K562 (cell line): Measurements from ENCODE around the gene GATA5. TPM values are rescaled to one million over a fixed set of nuclear protein-coding genes. Genes with fewer than 3 reads are reported as not detected.

Experiments
- BHLHE40 ChIP-seq: IDR thresholded peaks from 2 replicates; pipeline ENCODE4 v1.6.1; 2011; ENCODE audit warnings: low read length, improper control_type of control experiment
- CBFA2T2 ChIP-seq: fragments of 450-650 bp; conservative IDR thresholded peaks from 2 replicates; pipeline ENCODE4 v1.6.1; 2017; ENCODE audit warnings: mild to moderate bottlenecking
- CCNT2 ChIP-seq: IDR thresholded peaks from 2 replicates; pipeline ENCODE4 v1.6.1; 2011; ENCODE audit warnings: borderline replicate concordance, low read depth, mild to moderate bottlenecking, moderate library complexity, mixed read lengths, low read length; ENCODE audit not compliant: insufficient read length; ENCODE audit errors: extremely low read depth
- E2F6 ChIP-seq, 2 experiments: IDR thresholded peaks; 2 replicates each; pipeline ENCODE4 v1.6.1; 2011; ENCODE audit warnings: borderline replicate concordance in 1 of 2, control low read depth in 1 of 2, low read depth in 1 of 2, low read length in 1 of 2, mild to moderate bottlenecking in 1 of 2, mixed read lengths in 1 of 2, moderate library complexity in 1 of 2; ENCODE audit not compliant: insufficient read depth in 1 of 2, insufficient read length in 1 of 2, poor library complexity in 1 of 2, severe bottlenecking in 1 of 2; ENCODE audit errors: extremely low read depth in 1 of 2
- FUS ChIP-seq: fragments of 200-400 bp; formaldehyde crosslinking; optimal IDR thresholded peaks from 2 replicates; pipeline ENCODE3; 2017; ENCODE audit warnings: low read depth, low read length
- GATA2 ChIP-seq: sonication (generic); formaldehyde crosslinking; IDR thresholded peaks from 2 replicates; pipeline ENCODE4 v1.4.0; 2020; ENCODE audit warnings: mild to moderate bottlenecking, missing genetic modification reagents
- KAT7 ChIP-seq: sonication (generic); formaldehyde crosslinking; IDR thresholded peaks from 2 replicates; pipeline ENCODE4 v1.8.0; 2022; ENCODE audit warnings: missing genetic modification reagents, mild to moderate bottlenecking, borderline replicate concordance
- KDM1A ChIP-seq, 2 experiments: fragments of 450-650 bp; IDR thresholded peaks; 2 replicates each; pipeline ENCODE4 v1.6.1; 2016; ENCODE audit warnings: mild to moderate bottlenecking in 2 of 2
- NFIC ChIP-seq: fragments of 450-650 bp; IDR thresholded peaks from 2 replicates; pipeline ENCODE4 v1.6.1; 2017; ENCODE audit warnings: mild to moderate bottlenecking, inconsistent platforms
- RCOR1 ChIP-seq, 2 experiments: IDR thresholded peaks; 2 replicates each; pipeline ENCODE4 v1.6.1; 2012; ENCODE audit warnings: low read depth in 2 of 2, low read length in 2 of 2, borderline replicate concordance in 1 of 2, improper control_type of control experiment in 1 of 2
- SMAD2 ChIP-seq: fragments of 150-350 bp; IDR thresholded peaks from 2 replicates; pipeline ENCODE4 v1.6.1; 2014; ENCODE audit warnings: low read depth, mild to moderate bottlenecking, low read length
- TBP ChIP-seq: optimal IDR thresholded peaks from 2 replicates; pipeline ENCODE3; 2011; ENCODE audit warnings: low read depth, low read length, improper control_type of control experiment
- TCF7 ChIP-seq: sonication (generic); IDR thresholded peaks from 2 replicates; pipeline ENCODE4 v1.6.1; 2016; ENCODE audit warnings: antibody characterized with exemption, borderline replicate concordance
- UBTF ChIP-seq, 2 experiments: IDR thresholded peaks; 2 replicates each; pipeline ENCODE4 v1.6.1; 2012; ENCODE audit warnings: improper control_type of control experiment in 2 of 2, low read depth in 2 of 2, low read length in 2 of 2, borderline replicate concordance in 1 of 2
- ZC3H8 ChIP-seq: fragments of 450-650 bp; IDR thresholded peaks from 2 replicates; pipeline ENCODE4 v1.6.1; 2017
- ZFP30 ChIP-seq: fragments of 250-450 bp; sonication (Bioruptor Pico); IDR thresholded peaks from 2 replicates; pipeline ENCODE4 v1.8.0; 2022; ENCODE audit warnings: moderate library complexity, mild to moderate bottlenecking, inconsistent platforms, borderline replicate concordance
- ZFP36 ChIP-seq: fragments of 150-350 bp; IDR thresholded peaks from 2 replicates; pipeline ENCODE4 v1.6.1; 2018; ENCODE audit warnings: low read length, low read depth; ENCODE audit not compliant: partially characterized antibody
- polyA plus RNA-seq, 8 experiments: library from polyadenylated mRNA; depleted of rRNA in 4 of 8; stranded (reverse) in 5 of 8; unstranded in 3 of 8; fragments of >200 nt; fragmentation: Nextera tagmentation in 2 of 8; fragmentation: Illumina TruSeq in 1 of 8; extraction: Ambion mirVana in 2 of 8; extraction: Trizol in 1 of 8; gene quantifications; 2 replicates each; pipeline versions ENCODE4 v1.2.1 to v1.2.3, GENCODE V29; 2011 to 2014; ENCODE audit warnings: inconsistent platforms in 1 of 8, missing spikeins in 1 of 8
- total RNA-seq, 7 experiments: library from RNA; depleted of rRNA in 6 of 7; stranded (reverse); fragments of >200 nt in 6 of 7; fragmentation: Illumina TruSeq in 2 of 7; extraction: Trizol in 2 of 7; gene quantifications; 2 replicates each; pipeline versions ENCODE4 v1.2.1 to v1.2.3, GENCODE V29; 2011 to 2021; ENCODE audit warnings: low replicate concordance in 1 of 7

The GATA5 gene
- total and polyA plus RNA-seq, 9 of the 15 experiments (the other 6 are each of a cell fraction or from before 2014, with no cell fraction given), result 0.09 to 0.57 (median 0.20) TPM; not detected in 3

GRCh38 chr20:62487561-62488354, 12.0 kb upstream of the GATA5 start (continued):
- TF ChIP-seq RCOR1 (IDR thresholded peaks at IDR 0.05; ENCODE audit: borderline replicate concordance in 1 of 2, low read depth in 2 of 2, low read length in 2 of 2), result peak in 1 of 2 experiments; percentile 77; a peak in 2 of 4 replicates
- peak; percentile 65; the same call in 1 of the 2 replicates for TF ChIP-seq TCF7
- peak; percentile 10 to 27 for TF ChIP-seq E2F6 (IDR thresholded peaks at IDR 0.05; ENCODE audit: borderline replicate concordance in 1 of 2, extremely low read depth in 1 of 2, insufficient read depth in 1 of 2, insufficient read length in 1 of 2, low read depth in 1 of 2, low read length in 1 of 2, poor library complexity in 1 of 2, severe bottlenecking in 1 of 2)
- TF ChIP-seq CCNT2, result peak; percentile 67
- no peak for TF ChIP-seq FUS
- peak in 1 of 2 experiments; percentile 69; a peak in 1 of 4 replicates for TF ChIP-seq KDM1A (IDR thresholded peaks at IDR 0.05)
- TF ChIP-seq ZFP30 (CRISPR knock-in tag), result no peak
- peak in 1 of 2 experiments; percentile 75; a peak in 2 of 4 replicates for TF ChIP-seq UBTF (IDR thresholded peaks at IDR 0.05; ENCODE audit: borderline replicate concordance in 1 of 2, low read depth in 2 of 2, low read length in 2 of 2)
- TF ChIP-seq NFIC, result peak; percentile 64
- no peak for TF ChIP-seq ZC3H8
- peak; percentile 85; the same call in 1 of the 2 replicates for TF ChIP-seq KAT7 (CRISPR knock-in tag)
- TF ChIP-seq CBFA2T2, result peak; percentile 74
- peak; percentile 65 for TF ChIP-seq GATA2 (CRISPR knock-in tag)
- peak; percentile 14 for TF ChIP-seq ZFP36
- no peak for TF ChIP-seq TBP
- peak; percentile 42; the same call in 1 of the 2 replicates for TF ChIP-seq BHLHE40
- TF ChIP-seq SMAD2, result no peak
